ENCODE measurements around the gene PARVG. TPM values are rescaled to one million over a fixed set of nuclear protein-coding genes. Genes with fewer than 3 reads are reported as not detected.

PARVG gene
- total and polyA plus RNA-seq, 2 donors: 5.8 to 8.5 TPM

DNA sequence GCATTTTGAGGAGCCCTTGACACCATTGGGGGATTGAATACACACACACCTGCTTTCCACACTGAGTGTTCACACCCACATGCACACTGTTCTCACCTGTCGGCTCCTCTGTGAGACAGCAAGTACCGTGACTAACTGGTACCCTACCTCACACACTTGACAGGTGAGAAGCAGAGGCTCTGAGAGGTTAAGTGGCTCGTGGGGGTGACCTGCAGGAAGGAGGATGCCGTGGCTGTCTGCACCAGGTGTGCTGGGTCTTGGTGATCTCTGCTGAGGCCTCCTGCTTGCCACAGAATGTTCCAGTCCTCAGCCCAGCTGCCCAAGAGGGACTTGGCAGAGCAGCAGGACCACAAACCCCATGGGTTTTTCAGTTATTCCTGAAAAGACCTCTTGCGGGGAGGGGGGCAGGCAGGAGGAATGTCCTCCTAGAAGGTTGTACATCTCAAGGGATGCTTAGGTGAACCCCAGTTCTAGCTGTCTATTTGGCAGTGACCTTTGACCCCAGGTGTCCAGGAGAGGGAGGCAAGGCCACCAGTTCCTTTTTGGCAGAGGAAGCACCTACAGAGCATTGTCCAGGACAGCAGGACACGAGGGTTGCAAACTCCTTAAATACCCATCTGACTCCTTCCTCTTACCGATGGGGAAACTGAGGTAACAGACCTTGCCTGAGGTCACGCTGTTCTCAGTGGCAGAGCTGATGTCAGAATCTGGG lies 66.0 kb downstream of the PARVG start:
- no peak overlapping the region for H3K27ac ChIP-seq (ENCODE audit: low read depth)
- 92% methylated on average over 8 of the region's 8 CpGs for WGBS
- H3K4me3 ChIP-seq (ENCODE audit: low read depth, low read length): no peak overlapping the region
- no peaks in the 10 kb centered on the region for H3K4me1 ChIP-seq (ENCODE audit: insufficient read depth)
- DNase-seq (ENCODE audit: extremely low spot score): no peak
- no peaks in the 10 kb centered on the region for H3K36me3 ChIP-seq (ENCODE audit: insufficient read depth)

DNA sequence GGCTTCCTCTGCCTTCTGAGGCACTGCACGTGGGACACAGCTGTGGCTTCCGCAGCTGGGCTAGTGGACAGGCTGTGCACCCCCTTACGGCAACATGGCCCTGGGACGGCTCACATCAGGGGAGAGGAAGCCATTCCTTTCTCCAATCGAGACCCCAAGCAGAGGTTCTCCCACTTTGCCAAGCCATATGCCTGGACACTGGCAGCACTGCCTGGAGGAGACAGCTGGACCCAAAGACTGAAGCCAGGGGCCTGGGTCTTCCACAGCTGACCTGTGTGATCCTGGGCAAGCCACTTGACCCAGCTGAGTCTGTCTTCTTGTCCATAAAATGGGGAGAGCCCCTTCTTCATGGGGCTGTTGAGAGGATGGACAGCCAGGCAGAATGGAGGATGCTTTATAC lies 66.6 kb downstream of the PARVG start:
- DNase-seq (ENCODE audit: extremely low spot score): no peak
- 87% methylated on average over 5 of the region's 5 CpGs for WGBS
- Histone ChIP-seq H3K4me3 (ENCODE audit: low read depth, low read length) (no peak overlapping the region), H3K27ac (ENCODE audit: low read depth) (no peak overlapping the region), H3K4me1 (ENCODE audit: insufficient read depth) (no peaks in the 10 kb centered on the region), H3K36me3 (ENCODE audit: insufficient read depth) (no peaks in the 10 kb centered on the region)

DNA sequence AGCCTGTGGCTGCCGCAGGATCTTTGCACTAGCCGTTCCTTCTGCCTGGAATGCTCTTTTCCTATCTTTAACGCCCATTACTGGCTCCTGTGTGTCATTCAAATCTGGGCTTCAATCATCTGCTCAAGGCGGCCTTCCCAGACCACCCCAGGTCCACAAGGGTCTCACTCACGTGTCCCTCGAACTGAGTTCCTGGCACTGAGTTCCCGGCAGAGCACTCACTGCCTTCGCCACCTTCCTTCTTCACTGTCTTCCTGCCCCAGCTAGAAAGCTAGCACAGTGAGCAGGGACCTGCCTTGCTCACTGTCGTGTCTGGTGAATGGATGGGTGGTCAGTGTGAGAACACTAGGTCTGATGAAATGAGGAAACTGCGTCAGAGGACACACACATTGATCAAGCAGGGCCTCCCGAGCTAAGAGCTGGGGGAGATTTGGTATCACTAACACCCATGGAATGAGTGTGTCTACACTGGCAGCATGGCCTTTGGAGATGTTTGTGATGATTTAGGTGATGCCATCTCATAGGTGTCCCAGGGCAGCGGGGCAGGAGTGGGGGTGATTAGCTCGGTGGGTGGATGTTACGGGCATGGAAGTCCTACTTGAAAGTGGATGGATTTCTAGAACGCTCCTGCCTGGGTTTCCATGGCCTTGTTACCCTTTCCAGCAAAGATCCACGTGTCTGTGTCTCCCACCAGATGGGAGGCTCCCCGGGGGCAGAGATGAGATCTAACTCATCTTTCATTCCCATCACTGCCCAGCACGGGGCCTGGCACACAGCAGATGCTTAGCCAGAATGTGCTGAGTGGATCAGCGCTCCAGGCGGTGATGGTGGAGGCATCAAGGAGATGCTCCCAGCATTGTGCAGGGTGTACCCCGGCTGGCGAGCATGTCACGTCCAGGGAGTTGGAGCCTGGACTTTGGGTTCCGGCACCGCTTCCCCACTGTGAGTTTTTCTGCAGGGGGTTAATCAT lies 67.5 kb downstream of the PARVG start:
- no peak overlapping the region for H3K4me3 ChIP-seq (ENCODE audit: low read depth, low read length)
- H3K27ac ChIP-seq (ENCODE audit: low read depth): no peak overlapping the region
- H3K36me3 ChIP-seq (ENCODE audit: insufficient read depth): no peaks in the 10 kb centered on the region
- DNase-seq (ENCODE audit: extremely low spot score): no peak
- 96% methylated on average over 25 of the region's 25 CpGs for WGBS
- no peaks in the 10 kb centered on the region for H3K4me1 ChIP-seq (ENCODE audit: insufficient read depth)

DNA sequence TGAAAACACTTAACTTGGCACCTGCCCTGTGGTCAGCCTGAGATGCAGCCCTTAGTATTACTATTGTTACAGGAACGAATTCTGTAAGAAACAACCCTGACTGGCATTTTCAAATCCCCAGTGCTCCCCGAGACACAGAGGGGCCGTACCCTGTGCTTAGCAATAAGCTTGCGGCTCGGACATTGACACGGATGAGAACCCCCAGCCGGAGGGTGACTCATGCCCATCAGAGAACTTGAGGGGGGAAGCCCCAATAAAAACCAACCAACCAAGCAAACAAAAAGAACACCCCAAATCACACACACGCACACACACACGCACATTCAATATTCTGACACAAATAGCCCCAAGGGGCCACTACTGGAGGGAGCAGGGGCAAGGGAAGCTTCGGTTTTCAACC lies 68.2 kb downstream of the PARVG start:
- Histone ChIP-seq H3K36me3 (ENCODE audit: insufficient read depth) (no peaks in the 10 kb centered on the region), H3K4me3 (ENCODE audit: low read depth, low read length) (no peak overlapping the region), H3K4me1 (ENCODE audit: insufficient read depth) (no peaks in the 10 kb centered on the region), H3K27ac (ENCODE audit: low read depth) (no peak overlapping the region)
- DNase-seq (ENCODE audit: extremely low spot score): no peak
- 95% methylated on average over 10 of the region's 10 CpGs for WGBS

DNA sequence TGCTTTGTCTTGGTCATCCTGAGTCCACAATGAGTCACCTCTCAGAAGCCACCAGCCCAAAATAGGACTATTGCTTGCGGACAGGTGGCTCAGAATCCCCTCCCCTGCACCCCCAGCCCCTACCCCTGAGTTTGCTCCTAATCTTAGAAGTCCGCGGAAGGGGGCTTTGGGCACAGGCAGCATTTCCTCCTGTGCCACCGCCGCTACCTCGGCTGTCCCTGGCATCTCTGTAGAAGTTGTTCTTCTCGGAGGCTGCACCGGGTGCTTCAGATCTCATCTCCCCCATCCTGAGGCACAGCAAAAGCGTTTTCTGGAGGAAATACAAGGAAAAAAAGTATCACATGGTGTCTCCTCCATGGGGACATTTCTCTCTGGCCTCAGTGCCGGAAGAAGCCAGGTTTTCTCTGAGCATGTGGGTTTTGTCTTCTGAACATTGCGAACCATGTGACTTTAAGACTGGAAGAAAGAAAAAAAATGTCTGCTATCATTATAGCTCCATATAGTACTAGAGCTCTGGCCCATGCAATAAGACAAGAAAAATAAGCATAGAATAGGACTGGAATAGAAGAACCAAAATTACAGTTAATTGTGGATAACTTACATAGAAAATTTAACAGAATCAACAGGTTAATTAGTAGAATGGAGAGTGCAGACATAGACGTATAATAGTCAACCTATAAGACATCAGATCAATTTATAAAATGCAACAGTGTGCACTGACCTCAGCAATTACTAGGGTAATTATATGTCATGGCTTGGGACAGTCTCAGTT lies 68.8 kb downstream of the PARVG start:
- WGBS: 92% methylated on average over 12 of the region's 12 CpGs
- no peak overlapping the region for H3K4me3 ChIP-seq (ENCODE audit: low read depth, low read length)
- H3K27ac ChIP-seq (ENCODE audit: low read depth): no peak overlapping the region
- H3K4me1 ChIP-seq (ENCODE audit: insufficient read depth): no peaks in the 10 kb centered on the region
- DNase-seq (ENCODE audit: extremely low spot score): no peak
- H3K36me3 ChIP-seq (ENCODE audit: insufficient read depth): no peaks in the 10 kb centered on the region

DNA sequence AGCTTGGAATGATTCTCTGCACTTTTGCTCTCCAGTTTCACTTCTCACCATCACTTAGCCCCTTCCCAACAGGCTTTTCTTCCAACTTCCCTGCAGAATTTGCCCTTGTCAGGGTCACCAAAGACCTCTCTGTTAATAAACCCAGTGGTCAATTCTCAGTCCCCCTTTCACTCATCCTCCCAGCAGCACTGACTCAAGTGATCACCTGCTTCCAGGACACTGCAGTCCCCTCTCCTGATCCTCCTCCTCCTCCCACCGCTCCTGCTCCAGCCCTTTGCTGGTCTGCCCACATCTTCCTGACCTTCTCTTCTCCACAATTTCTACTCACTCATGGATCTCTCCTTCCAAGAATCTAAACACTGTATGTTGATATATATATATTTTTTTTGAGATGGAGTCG lies 74.1 kb downstream of the PARVG start:
- no peak overlapping the region for H3K27ac ChIP-seq (ENCODE audit: low read depth)
- H3K36me3 ChIP-seq (ENCODE audit: insufficient read depth): no peaks in the 10 kb centered on the region
- WGBS: 69% methylated on average over 2 of the region's 2 CpGs
- H3K4me3 ChIP-seq (ENCODE audit: low read depth, low read length): no peak overlapping the region
- no peaks in the 10 kb centered on the region for H3K4me1 ChIP-seq (ENCODE audit: insufficient read depth)
- no peak for DNase-seq (ENCODE audit: extremely low spot score)

DNA sequence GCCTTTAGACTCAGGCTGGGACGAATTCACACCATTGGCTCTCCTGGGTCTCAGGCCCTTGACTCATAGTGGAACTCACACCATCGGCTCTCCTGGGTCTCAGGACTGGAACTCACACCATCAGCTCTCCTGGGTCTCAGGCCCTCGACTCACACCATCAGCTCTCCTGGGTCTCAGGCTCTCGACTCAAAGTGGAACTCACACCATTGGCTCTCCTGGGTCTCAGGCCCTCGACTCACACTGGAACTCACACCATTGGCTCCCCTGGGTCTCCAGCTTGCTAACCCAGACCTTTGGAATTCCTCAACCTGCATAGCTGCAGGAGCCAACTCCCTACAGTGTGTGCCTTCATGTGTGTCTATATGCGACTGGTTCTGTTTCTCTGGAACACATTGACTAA lies 75.4 kb downstream of the PARVG start:
- no peaks in the 10 kb centered on the region for H3K4me1 ChIP-seq (ENCODE audit: insufficient read depth)
- 88% methylated on average over 6 of the region's 6 CpGs for WGBS
- no peak for DNase-seq (ENCODE audit: extremely low spot score)
- H3K27ac ChIP-seq (ENCODE audit: low read depth): no peak overlapping the region
- H3K36me3 ChIP-seq (ENCODE audit: insufficient read depth): no peaks in the 10 kb centered on the region
- no peak overlapping the region for H3K4me3 ChIP-seq (ENCODE audit: low read depth, low read length)

DNA sequence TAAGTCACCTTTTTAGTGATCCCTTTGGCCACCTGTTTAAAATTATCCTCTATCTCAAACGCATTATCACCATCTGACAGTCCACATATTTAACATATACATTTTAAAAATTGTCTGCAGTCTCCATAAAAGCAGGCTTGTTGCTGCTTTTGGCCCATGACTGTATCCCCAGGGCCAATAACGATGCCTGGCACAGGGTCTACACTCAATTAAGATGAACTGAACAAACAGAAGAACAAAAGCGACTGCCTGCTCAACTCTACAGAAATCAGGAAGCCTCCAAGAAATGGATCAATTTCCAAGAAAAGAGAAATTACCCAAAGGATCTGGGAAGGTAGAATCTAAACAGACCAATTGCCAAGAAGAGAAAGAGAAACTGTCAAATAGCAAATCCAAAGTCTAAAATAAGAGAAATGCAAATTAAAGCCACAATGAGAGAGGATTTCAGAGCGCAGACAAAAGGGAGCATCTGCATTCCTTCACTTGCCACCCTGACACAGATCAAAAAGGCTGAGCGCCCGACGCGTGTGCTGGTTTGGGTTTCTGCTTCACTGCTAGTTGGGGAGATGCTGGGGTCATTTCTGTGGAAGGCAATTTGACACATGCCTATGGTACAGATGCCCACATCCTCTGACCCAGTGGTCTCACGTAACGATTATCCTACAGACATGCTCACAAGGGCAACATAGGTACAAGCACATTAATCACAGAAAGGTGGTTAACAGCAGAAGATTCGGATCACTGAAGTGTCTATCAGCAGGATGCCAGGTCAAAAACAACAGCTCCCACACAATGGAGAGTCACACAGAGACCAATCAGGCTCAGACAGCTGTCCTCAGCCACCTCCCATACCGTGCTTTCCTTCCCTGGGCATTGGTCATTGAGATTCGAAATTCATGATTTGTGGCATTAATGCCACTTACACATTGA lies 76.1 kb downstream of the PARVG start:
- Histone ChIP-seq H3K4me1 (ENCODE audit: insufficient read depth) (no peaks in the 10 kb centered on the region), H3K36me3 (ENCODE audit: insufficient read depth) (no peaks in the 10 kb centered on the region), H3K27ac (ENCODE audit: low read depth) (no peak overlapping the region), H3K4me3 (ENCODE audit: low read depth, low read length) (no peak overlapping the region)
- DNase-seq (ENCODE audit: extremely low spot score): no peak
- 57% methylated on average over 13 of the region's 13 CpGs for WGBS

Other genes with a start within 250 kb of the PARVG start
- gene SAMM50, start 225.5 kb upstream of the PARVG start, total RNA-seq: 27.5 TPM
- gene SAMM50, start 225.5 kb upstream of the PARVG start, polyA plus RNA-seq: 34.3 TPM
- 11.2 TPM for gene PARVB, start 156.6 kb upstream of the PARVG start, total RNA-seq
- gene PARVB, start 156.6 kb upstream of the PARVG start, polyA plus RNA-seq: 38.0 TPM
- 5.1 TPM for gene SHISAL1, start 132.0 kb downstream of the PARVG start, total RNA-seq
- 21.1 TPM for gene SHISAL1, start 132.0 kb downstream of the PARVG start, polyA plus RNA-seq

All from urinary bladder (tissue), 4 donors.